Lower leg skin (tissue), 3 donors: ENCODE measurements around the gene TADA1.

Experiments
- CTCF ChIP-seq, 3 donors: fragments of 450-650 bp; IDR thresholded peaks; one replicate each; pipeline ENCODE4 v1.5.1; 2016; ENCODE audit warnings: antibody characterized with exemption in 3 of 3, mild to moderate bottlenecking in 3 of 3, moderate library complexity in 2 of 3
- POLR2A ChIP-seq, 2 donors: fragments of 450-650 bp; IDR thresholded peaks; one replicate each; pipeline ENCODE4 v1.6.1; 2016 to 2017; ENCODE audit warnings: antibody characterized with exemption in 2 of 2, mild to moderate bottlenecking in 1 of 2, moderate library complexity in 1 of 2

DNA sequence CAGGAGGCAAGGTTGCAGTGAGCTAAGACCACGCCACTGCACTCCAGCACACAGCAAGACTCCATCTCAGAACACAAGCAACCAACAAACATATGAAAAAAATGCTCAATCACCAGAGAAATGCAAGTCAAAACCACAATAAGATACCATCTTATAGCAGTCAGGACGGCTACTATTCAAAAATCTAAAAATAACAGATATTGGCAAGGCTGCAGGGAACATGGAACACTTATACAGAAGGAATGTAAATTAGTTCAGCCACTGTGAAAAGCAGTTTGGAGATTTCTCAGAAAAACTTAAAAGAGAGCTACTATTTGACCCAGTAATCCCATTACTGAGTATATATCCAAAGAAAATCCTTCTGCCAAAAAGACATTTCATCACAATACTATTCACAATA, 64.4 kb downstream of the TADA1 start:
- TF ChIP-seq CTCF (IDR thresholded peaks at IDR 0.05) (no peak), POLR2A (IDR thresholded peaks at IDR 0.05) (no peak)
